ENCODE data around the gene LBHD1.
"Not testable (repeated sequence)": the region's sequence is repeated elsewhere in the genome, so short reads cannot be mapped to it uniquely, and the experiment has no call there.

The LBHD1 gene

DNA sequence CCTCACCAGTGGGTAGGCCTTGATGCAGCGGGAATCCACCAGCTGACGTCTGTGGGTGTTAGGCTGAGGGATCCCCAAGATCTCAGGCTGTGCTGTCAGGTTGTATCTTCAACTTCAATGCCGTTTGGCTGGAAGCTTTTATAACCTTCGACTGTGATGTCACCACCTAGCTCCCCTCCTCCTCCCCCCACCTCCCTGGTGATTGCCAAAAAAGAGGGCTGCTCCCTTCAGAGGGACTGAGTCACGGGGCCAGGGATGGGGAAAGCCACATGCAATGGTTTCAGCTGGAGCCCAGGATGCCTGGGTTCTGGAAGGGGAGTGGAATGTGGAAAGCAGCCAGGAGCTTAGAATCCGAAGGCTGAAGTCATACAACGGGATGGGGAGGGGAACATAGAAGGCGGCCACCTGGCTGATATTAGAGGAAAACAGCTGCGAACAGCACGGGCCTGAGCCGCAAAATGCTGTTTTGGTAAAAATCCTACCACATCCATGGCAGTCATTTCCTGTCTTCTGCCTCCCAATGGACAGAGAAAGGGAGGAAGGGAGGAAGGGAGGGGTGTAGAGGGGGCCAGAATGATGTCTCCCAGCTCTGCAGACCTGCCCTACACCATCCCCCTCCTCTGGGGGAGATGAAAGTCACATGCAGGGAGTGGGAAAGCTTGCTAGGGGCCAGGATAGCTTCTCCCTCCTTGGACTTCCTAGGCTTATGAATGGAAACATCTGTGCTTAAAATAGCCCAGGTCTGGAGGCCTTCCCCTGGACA lies 17.5 kb upstream of the LBHD1 start, which contains the start of gene LRRN4CL:
Gene LRRN4CL, minus strand, starts transcription at position 110 of the 763 bp plus-strand sequence. CDS start 1,022 bp downstream, outside the sequence.
- no peak for DNase-seq

- DNase-seq, result no peak
Observed at GRCh38 chr11:62688491-62688890, 16.4 kb upstream of the LBHD1 start.

DNA sequence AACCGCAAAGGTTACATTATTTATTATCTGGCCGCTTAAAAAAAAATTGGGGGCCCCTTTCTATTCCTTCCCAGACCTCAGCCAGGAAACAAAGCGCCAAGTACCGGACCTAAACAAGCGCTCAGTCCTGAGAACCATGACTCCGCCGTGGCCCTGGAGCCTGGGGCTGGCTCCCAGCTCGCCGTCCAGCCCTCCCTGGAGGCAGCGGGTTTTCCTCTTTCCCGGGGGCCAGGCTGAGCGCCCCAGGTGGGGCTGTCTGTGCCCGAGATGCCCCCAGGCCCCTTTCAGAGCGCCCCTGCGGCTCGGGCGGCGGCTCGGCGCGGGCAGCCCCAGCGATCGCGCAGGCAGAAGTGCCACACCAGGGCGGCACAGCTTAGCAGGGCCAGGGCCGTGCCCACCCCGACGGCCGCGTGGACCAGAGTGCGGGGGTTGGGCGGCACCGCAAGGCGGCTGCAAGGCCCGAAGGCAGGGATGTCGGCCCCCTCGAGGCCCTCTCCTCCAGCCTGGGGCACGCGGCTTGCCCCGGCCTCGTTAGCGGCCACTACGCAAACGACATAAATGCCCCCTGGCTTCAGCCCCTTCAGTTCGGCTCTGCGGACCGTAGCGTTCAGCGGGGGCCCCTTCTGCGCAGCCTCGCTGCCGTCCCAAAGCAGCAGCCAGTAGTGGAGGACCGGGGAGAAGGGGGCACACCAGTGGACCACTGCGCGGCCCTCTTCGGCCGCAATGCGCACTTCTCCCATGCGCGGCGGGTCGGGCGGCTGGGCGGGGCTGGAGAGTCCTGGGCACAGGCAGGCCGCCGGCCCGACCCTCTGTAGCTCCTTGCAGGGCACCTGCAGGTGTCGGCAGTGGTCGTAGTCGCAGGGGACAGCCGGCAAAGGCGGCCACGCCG lies 15.7 kb upstream of the LBHD1 start:
- DNase-seq, result no peak

GRCh38 chr11:62682518-62682917 lies 10.5 kb upstream of the LBHD1 start:
- DNase-seq, result no peak

DNA sequence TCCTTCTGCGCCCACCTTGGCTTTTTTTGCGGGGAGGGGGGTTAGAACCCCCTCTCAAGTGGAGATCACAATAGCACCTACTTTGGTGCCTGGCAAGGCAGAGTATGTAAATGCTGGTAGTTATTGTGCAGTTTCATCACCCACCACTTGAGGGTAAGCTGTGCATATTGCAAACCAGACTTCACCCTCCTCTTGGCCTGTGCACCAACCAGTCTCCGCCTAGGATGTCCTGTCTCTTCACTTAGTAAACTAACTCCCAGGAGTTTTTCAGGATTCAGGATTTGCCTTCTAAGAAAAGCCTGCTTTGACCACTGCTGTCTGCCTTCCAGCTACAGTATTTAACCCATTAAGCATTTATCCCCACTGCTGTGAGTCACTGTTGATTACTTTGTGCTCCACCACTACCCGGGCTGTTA lies 8.8 kb upstream of the LBHD1 start:
- DNase-seq, result peak; percentile 27

DNA sequence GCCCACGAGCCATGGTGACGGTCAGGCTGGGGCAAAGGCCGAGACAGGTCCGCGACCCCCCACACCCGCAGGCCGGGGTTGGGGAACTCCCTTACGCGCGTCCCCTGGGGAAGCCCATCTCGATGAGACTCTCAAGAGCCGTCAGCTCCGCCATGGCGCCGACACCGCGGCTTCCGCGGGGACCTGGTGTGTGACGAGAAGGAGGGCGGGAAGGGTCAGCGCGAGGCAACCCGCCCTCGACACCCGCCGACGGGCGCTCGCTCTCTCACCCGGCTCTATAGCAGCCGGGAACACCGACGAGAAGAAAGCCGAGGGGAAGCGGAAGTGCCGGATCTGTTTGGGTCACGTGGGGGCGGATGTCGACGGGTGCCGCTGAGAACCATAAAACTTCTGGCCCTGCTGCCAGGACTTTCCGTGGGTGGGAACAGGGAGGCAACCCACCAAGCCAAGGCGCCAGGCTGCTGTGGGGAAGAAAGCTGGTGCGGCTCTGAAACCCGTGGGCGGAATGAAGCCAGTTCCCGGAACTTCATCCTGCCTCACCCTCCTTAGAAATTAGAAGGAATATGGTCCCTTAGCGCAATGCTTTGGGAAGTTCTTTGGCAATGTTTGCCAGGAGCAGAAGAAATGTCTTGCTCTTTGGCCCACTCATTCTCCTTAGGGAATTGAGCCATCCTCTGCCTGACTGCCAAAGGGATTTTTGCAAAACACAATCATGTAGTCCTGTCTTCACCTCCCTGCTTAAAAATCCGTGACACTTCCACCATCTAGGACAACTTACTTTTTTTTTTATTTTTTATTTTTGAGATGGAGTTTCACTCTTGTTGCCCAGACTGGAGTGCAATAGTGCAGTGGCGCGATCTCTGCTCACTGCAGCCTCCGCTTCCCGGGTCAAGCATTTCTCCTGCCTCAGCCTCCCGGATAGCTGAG lies 7.0 kb upstream of the LBHD1 start, which contains the start of gene UBXN1:
Gene UBXN1, minus strand, starts transcription at position 304 of the 927 bp plus-strand sequence. Its CDS starts 150 bp downstream, at position 154.
- DNase-seq, result peak; percentile 79

- DNase-seq, result no peak
Observed at GRCh38 chr11:62678433-62678769, 6.3 kb upstream of the LBHD1 start.

GRCh38 chr11:62677714-62678113 lies 5.6 kb upstream of the LBHD1 start:
- no peak for DNase-seq

GRCh38 chr11:62677156-62677555 lies 5.1 kb upstream of the LBHD1 start:
- no peak for DNase-seq

DNA sequence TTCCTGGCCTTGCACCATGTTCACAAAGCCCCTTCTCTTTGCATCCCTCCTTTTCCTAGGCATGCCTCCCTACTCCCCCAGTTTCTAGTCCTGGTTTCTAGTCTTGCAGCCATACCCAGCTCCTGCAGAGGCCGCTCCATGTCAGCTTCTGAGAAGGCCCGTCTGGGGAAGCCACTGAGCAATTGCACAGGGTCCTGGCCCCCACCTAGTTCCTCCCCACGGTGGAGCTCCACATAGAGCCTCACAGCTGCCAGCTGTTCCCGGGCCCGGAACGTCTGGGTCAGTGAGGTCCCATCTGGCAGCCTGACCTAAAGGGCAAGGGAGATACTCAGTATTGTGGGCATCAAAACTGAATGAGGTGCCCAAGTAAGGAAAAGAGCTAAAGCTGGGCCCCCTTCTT lies 4.6 kb upstream of the LBHD1 start:
- DNase-seq, result no peak

- DNase-seq, result not testable (repeated sequence)
Observed at GRCh38 chr11:62675415-62675814, 3.3 kb upstream of the LBHD1 start.

GRCh38 chr11:62673196-62673525 lies 1.1 kb upstream of the LBHD1 start:
- DNase-seq, result no peak

DNA sequence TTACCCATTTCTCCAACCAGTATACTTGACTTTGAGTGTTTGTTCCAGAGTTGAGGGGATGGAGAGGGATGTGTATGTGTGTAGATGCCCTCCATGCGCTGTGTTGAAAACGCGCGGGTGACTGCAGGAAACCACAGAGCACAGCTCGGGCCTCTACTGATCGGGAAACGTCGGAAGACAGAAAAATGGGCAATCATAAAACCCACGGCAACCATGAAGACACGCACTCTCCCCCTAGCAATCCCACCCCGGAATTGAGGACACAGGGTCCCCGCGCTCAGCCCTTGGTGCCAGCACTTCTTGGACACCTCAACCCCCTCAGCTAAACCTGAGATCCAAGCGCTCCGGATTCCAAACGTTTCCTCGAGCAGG lies 845 bp downstream of the LBHD1 start:
- no peak for DNase-seq

DNA sequence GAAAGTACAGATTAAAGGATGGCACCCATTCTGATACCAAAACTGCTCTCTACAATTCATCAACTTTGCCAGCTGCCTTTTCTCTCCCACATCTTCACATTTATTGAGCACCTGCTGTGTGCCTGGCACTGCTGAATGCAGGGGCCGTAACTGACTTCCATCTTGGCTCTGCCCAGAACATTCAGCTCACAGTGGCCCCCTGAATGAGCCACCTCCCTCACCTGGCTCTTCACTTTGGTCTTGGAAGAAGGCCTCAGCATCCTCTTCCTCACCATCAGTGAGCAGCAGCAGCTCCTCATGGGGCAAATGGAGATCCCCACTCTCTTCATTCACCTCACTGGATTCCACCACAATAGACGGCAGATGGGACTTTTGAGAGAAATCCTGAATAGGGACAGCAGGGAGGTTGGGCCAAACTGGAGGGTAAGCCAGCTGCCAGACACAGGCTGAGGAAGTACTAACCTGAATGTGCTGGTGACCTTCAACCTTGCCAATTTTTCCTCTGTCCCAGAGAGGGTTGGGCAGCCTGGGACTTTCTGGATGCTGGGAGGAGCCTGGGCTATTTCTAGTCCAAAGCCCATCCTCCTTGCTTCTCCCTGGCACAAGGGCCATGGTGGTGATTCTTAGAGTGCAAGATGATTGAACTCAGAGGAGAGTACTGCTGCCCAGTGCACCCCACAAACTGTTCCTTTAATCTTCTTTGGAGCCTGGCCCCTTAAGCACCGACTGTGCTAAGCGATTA lies 2.5 kb downstream of the LBHD1 start:
- DNase-seq, result no peak

DNA sequence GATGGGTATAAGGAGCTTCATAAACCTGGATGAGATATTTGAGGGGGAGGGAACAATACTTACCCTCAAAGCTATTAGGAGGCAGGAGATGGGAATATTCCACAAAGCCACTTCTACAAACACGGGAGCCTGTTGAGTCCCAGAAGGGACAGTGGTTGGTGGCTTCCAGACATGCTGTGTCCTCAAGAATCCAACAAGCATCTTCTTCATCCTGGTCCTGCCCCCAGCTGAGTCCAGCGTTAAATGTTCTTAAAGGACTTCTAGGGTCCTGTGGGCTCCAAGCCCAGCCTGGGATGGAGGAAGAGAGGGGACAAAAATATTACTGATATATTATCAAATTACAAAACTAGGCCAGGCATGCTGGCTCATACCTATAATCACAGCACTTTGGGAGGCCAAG lies 4.6 kb downstream of the LBHD1 start:
- DNase-seq, result no peak

DNA sequence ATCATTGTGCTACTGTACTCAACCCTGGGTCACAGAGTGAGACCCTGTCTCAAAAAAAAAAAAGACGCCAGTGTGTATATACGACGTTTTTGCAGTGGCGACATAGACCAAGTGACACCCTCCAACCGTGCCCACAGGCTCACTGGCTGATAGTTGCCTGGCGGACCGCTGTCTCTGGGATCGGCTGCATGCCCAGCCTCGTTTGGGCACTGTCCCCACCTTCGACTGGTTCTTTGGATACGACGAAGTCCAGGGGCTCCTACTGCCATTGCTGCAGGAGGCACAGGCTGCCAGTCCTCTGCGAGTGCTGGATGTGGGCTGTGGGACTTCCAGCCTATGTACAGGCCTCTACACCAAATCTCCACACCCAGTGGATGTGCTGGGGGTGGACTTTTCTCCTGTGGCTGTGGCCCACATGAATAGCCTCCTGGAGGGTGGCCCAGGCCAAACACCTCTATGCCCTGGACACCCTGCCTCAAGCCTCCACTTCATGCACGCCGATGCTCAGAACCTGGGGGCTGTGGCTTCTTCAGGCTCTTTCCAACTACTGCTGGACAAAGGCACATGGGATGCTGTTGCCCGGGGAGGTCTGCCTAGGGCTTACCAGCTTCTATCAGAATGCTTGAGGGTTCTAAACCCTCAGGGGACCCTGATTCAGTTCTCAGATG lies 5.7 kb downstream of the LBHD1 start:
- no peak for DNase-seq

- peak; percentile 65 for DNase-seq
Observed at GRCh38 chr11:62665599-62666258, 6.3 kb downstream of the LBHD1 start.

- DNase-seq, result peak; percentile 95
Observed at GRCh38 chr11:62665075-62665598, 6.9 kb downstream of the LBHD1 start, which contains the start of the genes C11orf98 and CSKMT. Gene C11orf98 (minus strand): TSS chr11:62665210. CDS start chr11:62665169, 41 bp downstream. Gene CSKMT (plus strand): TSS chr11:62665312. CDS start chr11:62665880, 568 bp downstream.

- DNase-seq, result peak; percentile 53
Observed at GRCh38 chr11:62664405-62665074, 7.5 kb downstream of the LBHD1 start.

Data from activated gamma-delta T cell treated with Interleukin-2 at 50 U/mL for 16 hours (primary cell).